Pulmonary artery endothelial cell (primary cell): ENCODE data around the gene TMEM86A. TPM values are rescaled to one million over a fixed set of nuclear protein-coding genes. Genes with fewer than 3 reads are reported as not detected.
A peak's percentile ranks its signal among the peaks of the same experiment; 100 is the strongest.

Source experiments
- DNase-seq: peaks from one replicate; pipeline ENCODE4 v3.0.0-alpha.2; 2011; ENCODE audit warnings: low read depth, low spot score
- total RNA-seq: library from RNA; depleted of rRNA; stranded (reverse); fragments of >200 nt; gene quantifications from 2 replicates; pipeline ENCODE4 v1.2.3, GENCODE V29; 2014

TMEM86A gene
- total RNA-seq, 1 donor from 2014 or later: 0.92 TPM

- DNase-seq: no peak
Measured at GRCh38 chr11:18723991-18724390, 25.4 kb downstream of the TMEM86A start.

- no peak for DNase-seq
Measured at GRCh38 chr11:18726040-18726439, 27.5 kb downstream of the TMEM86A start, which contains the start of gene IGSF22. Gene IGSF22, minus strand, starts transcription at chr11:18726188. Its CDS starts 1,952 bp downstream, at chr11:18724236.

- no peak for DNase-seq
Measured at GRCh38 chr11:18727479-18728236, 29.1 kb downstream of the TMEM86A start.

- DNase-seq: no peak
Measured at GRCh38 chr11:18728658-18729057, 30.1 kb downstream of the TMEM86A start.

- no peak for DNase-seq
Measured at GRCh38 chr11:18729426-18729825, 30.8 kb downstream of the TMEM86A start.

- DNase-seq: no peak
Measured at GRCh38 chr11:18730020-18730419, 31.4 kb downstream of the TMEM86A start.

- DNase-seq: no peak
Measured at GRCh38 chr11:18731441-18731840, 32.9 kb downstream of the TMEM86A start.

GRCh38 chr11:18731949-18732821 lies 33.6 kb downstream of the TMEM86A start:
- no peak for DNase-seq

GRCh38 chr11:18733202-18733601 lies 34.6 kb downstream of the TMEM86A start:
- no peak for DNase-seq

GRCh38 chr11:18736590-18737148 lies 38.1 kb downstream of the TMEM86A start:
- DNase-seq: no peak

GRCh38 chr11:18737642-18738041 lies 39.1 kb downstream of the TMEM86A start:
- no peak for DNase-seq

GRCh38 chr11:18739685-18740084 lies 41.1 kb downstream of the TMEM86A start:
- DNase-seq: no peak

GRCh38 chr11:18741783-18742182 lies 43.2 kb downstream of the TMEM86A start:
- DNase-seq: no peak

GRCh38 chr11:18743365-18743764 lies 44.8 kb downstream of the TMEM86A start:
- no peak for DNase-seq

GRCh38 chr11:18743900-18744514 lies 45.4 kb downstream of the TMEM86A start:
- DNase-seq: no peak

- DNase-seq: no peak
Measured at GRCh38 chr11:18745251-18745650, 46.7 kb downstream of the TMEM86A start.

GRCh38 chr11:18748766-18749365 lies 50.3 kb downstream of the TMEM86A start:
- DNase-seq: no peak

GRCh38 chr11:18749681-18750319 lies 51.2 kb downstream of the TMEM86A start:
- peak; percentile 54 for DNase-seq

- DNase-seq: no peak
Measured at GRCh38 chr11:18750944-18751343, 52.4 kb downstream of the TMEM86A start.

GRCh38 chr11:18752502-18752901 lies 53.9 kb downstream of the TMEM86A start:
- no peak for DNase-seq

GRCh38 chr11:18754308-18754707 lies 55.7 kb downstream of the TMEM86A start:
- DNase-seq: no peak
